ENCODE data around the gene DOCK2.

Gene DOCK2

DNA sequence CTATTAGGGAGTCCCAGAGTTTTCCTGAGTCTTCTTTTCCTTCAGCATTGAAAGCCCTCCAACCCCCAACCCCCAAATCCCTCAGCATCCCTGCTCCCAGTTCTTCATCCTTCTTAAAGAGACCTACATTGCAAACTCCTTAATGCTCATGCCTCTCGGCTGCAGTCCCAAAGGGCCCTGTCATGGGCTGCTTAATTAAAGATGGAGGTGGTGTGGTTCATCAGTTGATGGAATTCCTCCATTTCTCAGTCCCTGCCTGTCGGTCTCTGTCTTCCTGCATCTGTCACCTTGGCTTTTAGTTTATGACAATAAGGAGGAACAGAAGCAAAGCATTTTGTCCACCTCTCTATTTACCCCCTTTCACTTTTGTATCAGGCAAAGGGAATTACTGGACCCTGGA is 470.6 kb downstream of the DOCK2 start:
- no peak overlapping the region for H3K27ac ChIP-seq
- no peaks in the 10 kb centered on the region for H3K36me3 ChIP-seq
- H3K4me3 ChIP-seq (ENCODE audit: low read depth, low read length), result no peak overlapping the region
- TF ChIP-seq, protein P1, sequence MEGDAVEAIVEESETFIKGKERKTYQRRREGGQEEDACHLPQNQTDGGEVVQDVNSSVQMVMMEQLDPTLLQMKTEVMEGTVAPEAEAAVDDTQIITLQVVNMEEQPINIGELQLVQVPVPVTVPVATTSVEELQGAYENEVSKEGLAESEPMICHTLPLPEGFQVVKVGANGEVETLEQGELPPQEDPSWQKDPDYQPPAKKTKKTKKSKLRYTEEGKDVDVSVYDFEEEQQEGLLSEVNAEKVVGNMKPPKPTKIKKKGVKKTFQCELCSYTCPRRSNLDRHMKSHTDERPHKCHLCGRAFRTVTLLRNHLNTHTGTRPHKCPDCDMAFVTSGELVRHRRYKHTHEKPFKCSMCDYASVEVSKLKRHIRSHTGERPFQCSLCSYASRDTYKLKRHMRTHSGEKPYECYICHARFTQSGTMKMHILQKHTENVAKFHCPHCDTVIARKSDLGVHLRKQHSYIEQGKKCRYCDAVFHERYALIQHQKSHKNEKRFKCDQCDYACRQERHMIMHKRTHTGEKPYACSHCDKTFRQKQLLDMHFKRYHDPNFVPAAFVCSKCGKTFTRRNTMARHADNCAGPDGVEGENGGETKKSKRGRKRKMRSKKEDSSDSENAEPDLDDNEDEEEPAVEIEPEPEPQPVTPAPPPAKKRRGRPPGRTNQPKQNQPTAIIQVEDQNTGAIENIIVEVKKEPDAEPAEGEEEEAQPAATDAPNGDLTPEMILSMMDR (IDR thresholded peaks at IDR 0.05; ENCODE audit: low read depth, low read length), result no peak
- DNase-seq, result no peak
- H3K27me3 ChIP-seq (ENCODE audit: insufficient read depth, low read depth, severe bottlenecking), result peaks cover 82% of the 10 kb centered on the region
- no peaks in the 10 kb centered on the region for H3K9me3 ChIP-seq (ENCODE audit: severe bottlenecking)

- Histone ChIP-seq H3K4me3 (ENCODE audit: low read depth, low read length) (no peak overlapping the region), H3K36me3 (no peaks in the 10 kb centered on the region), H3K27me3 (ENCODE audit: insufficient read depth, low read depth, severe bottlenecking) (peaks cover 82% of the 10 kb centered on the region), H3K9me3 (ENCODE audit: severe bottlenecking) (no peaks in the 10 kb centered on the region), H3K27ac (no peak overlapping the region)
- TF ChIP-seq, protein P1 (IDR thresholded peaks at IDR 0.05; ENCODE audit: low read depth, low read length), result no peak
- no peak for DNase-seq
These were observed 471.3 kb downstream of the DOCK2 start for GRCh38 chr5:170108266-170108785.

GRCh38 chr5:170109059-170110031 is 472.3 kb downstream of the DOCK2 start:
- peaks cover 80% of the 10 kb centered on the region for H3K27me3 ChIP-seq (ENCODE audit: insufficient read depth, low read depth, severe bottlenecking)
- TF ChIP-seq, protein P1 (IDR thresholded peaks at IDR 0.05; ENCODE audit: low read depth, low read length), result no peak
- no peak for DNase-seq

GRCh38 chr5:170110403-170111087 is 473.5 kb downstream of the DOCK2 start:
- DNase-seq, result no peak
- TF ChIP-seq, protein P1 (IDR thresholded peaks at IDR 0.05; ENCODE audit: low read depth, low read length), result no peak
- no peak overlapping the region for H3K27ac ChIP-seq

More at GRCh38 chr5:170109059-170110031, 472.3 kb downstream of the DOCK2 start:
- H3K4me3 ChIP-seq (ENCODE audit: low read depth, low read length), result no peak overlapping the region
- no peaks in the 10 kb centered on the region for H3K9me3 ChIP-seq (ENCODE audit: severe bottlenecking)
- no peak overlapping the region for H3K27ac ChIP-seq
- H3K36me3 ChIP-seq, result no peaks in the 10 kb centered on the region

DNA sequence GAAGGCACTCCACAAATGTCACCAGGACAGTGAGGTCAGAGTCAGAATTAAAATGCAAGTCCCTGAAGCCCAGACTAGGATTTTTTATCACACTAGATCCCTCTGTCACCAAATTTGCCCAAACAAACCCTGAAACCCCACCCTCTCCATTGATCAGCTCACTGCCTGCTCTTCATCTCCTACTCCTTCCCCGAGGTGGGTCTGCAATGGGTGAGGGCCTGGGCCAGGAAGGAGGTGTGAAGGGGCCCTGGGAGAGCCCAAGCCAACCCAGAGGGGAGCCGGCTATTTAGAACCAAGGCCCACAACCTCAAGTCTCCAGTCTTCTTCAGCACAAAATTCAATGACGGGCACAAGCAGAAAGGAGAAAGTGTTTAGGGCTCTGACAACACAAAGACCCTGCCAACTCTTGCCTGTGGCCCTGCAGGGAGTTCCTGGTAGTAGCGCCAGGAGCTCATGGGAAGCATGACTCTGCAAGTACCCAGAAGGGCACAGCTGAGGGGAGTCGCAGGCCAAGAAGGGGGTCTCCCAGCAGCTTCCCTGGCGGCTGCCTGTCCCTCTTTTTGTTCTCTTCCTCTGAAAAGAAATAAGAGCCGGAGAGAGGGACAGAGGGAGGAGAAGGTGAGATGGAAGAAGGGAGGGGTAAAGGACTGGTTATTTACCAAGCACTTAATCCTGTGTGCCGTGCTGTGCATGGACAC is 474.2 kb downstream of the DOCK2 start:
- peaks cover 80% of the 10 kb centered on the region for H3K27me3 ChIP-seq (ENCODE audit: insufficient read depth, low read depth, severe bottlenecking)
- no peak overlapping the region for H3K27ac ChIP-seq
- no peak overlapping the region for H3K4me3 ChIP-seq (ENCODE audit: low read depth, low read length)
- H3K36me3 ChIP-seq, result no peaks in the 10 kb centered on the region
- DNase-seq, result no peak
- TF ChIP-seq, protein P1 (IDR thresholded peaks at IDR 0.05; ENCODE audit: low read depth, low read length), result no peak
- H3K9me3 ChIP-seq (ENCODE audit: severe bottlenecking), result no peaks in the 10 kb centered on the region

More at GRCh38 chr5:170110403-170111087, 473.5 kb downstream of the DOCK2 start:
- Histone ChIP-seq H3K36me3 (no peaks in the 10 kb centered on the region), H3K27me3 (ENCODE audit: insufficient read depth, low read depth, severe bottlenecking) (peaks cover 82% of the 10 kb centered on the region), H3K9me3 (ENCODE audit: severe bottlenecking) (no peaks in the 10 kb centered on the region), H3K4me3 (ENCODE audit: low read depth, low read length) (no peak overlapping the region)
